GM21619 (cell line): ENCODE measurements around the gene RSAD2.
"Not testable (repeated sequence)": the region's sequence is repeated elsewhere in the genome, so short reads cannot be mapped to it uniquely, and the experiment has no call there.

Source experiments
- ATAC-seq: cut with Tn5 transposase; IDR thresholded peaks from one replicate; pipeline ENCODE4 v1.9.1; 2021; ENCODE audit not compliant: unreplicated experiment

RSAD2 gene

DNA sequence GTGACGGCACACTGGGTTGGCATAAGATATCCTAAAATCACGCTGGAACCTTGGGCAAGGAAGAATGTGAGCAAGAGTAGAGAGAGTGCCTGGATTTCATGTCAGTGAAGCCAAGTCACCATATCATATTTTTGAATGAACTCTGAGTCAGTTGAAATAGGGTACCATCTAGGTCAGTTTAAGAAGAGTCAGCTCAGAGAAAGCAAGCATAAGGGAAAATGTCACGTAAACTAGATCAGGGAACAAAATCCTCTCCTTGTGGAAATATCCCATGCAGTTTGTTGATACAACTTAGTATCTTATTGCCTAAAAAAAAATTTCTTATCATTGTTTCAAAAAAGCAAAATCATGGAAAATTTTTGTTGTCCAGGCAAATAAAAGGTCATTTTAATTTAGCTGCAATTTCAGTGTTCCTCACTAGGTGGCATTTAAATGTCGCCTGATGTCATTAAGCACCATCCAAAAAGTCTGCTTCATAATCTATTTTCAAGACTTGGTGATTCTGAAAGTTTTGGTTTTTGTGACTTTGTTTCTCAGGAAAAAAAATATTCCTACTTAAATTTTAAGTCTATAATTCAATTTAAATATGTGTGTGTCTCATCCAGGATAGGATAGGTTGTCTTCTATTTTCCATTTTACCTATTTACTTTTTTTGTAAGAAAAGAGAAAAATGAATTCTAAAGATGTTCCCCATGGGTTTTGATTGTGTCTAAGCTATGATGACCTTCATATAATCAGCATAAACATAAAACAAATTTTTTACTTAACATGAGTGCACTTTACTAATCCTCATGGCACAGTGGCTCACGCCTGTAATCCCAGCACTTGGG is 19.6 kb downstream of the RSAD2 start:
- no peak for ATAC-seq

DNA sequence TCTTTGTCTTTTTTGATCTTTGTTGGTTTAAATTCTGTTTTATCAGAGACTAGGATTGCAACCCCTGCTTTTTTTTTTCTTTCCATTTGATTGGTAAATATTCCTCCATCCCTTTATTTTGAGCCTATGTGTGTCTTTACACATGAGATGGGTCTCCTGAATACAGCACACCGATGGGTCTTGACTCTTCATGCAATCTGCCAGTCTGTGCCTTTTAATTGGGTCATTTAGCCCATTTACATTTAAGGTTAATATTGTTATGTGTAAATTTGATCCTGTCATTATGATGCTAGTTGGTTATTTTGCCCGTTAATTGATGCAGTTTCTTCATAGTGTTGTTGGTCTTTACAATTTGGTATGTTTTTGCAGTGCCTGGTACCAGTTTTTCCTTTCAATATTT is 25.0 kb downstream of the RSAD2 start:
- not testable (repeated sequence) for ATAC-seq

DNA sequence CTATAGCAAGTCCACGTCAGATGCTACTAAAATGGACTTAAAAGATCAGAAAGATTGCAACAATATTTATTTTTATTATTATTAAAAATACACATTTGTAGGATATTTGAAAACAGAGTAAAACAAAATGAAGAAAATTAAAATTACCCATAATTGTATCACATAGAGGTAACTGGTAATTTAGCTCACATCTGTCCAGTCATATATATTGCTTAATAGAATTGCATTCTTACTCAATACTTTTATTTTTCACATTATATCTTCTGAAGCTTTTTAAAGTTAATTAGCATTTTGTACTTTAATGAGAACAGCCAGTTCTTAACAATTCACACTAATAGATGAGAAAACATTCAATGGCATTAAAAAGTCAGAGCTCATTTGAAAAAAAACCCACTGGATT is 28.1 kb downstream of the RSAD2 start:
- no peak for ATAC-seq

DNA sequence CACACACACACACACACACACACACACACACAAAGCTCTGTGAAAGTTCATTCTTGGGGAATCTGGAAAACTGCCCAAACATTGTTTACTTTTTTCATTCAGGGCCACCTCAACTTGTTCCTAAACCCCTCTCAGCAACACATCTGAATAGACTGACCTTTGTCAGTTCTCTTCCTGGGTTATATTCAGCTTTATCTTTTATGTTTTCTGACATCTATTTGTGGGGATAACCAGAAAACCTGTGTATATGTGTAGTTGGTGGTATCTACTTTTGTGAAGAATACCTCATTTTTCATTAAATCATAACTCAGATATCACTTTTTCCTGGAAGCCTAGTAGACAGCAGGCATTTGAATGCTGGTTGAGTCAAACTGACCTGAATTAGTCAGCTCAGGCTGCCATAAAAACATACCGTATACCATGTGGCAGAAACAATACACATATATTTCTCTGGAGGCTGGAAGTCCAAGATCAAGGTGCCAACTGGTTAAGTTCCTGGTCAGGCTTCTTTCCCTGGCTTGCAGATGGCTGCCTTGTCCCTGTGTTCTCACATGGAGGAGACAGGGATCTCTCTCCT is 28.7 kb downstream of the RSAD2 start:
- ATAC-seq = no peak

DNA sequence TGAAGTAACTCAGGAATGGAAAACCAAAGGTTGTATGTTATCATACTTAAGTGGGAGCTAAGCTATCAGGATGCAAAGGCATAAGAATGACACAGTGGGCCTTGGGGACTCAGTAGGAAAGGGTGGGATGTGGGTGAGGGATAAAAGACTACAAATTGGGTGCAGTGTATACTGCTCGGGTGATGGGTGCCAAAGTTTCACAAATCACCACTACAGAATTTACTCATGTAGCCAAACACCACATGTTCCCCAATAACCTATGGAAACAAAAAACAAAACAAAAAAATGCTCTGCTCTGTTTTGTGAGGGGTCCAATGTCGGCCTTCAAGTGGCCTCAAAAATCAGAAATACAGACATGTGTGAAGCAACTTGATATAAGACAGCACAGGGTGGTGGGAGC is 30.7 kb downstream of the RSAD2 start:
- no peak for ATAC-seq

DNA sequence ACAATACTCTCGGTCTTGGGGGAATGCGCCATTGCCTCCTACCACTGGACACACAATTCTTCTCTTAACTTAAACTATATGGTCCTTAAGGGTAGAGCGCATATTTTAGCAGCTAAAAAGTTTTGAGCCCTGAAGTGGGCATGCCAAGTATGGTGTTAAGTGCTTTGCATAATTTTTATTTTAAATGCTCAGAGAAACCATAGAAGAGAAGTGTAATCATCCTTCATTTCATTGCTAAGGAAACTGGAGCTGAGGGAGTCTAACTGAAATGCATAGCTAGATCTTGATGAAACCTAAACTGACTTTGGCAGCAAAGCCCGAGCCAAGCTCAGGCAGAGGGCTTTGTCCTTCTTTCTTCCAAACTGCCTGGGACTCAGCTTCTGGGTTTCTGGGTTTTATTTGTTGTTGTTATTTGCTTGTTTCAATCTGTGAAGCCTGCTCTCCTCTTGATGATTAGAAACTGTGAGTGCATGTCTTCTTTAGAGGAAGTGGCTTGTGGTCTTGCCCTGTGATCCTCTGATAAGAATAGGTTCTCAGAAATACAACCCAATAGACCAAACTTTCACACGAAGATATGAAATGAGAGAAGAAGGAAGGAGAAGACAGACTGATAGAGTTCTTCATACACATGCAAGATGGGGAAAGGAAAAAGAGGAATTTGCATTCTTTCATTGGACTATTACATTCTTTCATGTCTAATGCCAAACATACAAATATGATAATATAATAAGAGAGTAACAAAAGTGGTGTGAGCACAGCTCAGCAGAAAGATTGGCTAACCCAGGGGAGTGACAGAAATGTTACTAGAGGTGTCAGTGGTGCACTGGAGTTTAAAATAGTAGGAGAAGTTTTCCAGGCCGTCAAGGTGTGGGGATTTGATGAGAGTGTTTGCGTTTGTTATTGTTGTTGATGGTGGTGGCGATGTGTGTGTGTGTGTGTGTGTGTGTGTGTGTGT is 32.1 kb downstream of the RSAD2 start:
- peak; percentile 98 for ATAC-seq

DNA sequence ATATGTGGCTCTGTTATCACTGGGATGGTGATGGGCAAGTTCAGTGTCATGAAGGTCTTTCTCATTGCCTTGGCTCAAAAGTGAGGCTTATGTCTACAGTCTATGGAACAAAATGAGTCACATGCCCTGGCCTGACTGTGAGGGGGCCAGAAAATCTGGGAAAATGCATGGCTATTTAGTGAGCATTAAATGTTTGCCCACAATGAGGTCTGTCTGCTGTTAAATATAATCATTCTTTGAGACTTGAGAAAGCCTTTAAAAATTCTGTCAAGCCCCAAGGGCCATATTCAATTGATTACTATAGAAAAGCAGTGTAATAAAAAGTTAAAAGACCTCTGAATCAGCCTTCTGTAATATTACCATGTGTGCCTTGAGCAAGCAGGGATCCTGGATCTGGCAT is 34.1 kb downstream of the RSAD2 start:
- ATAC-seq = no peak

DNA sequence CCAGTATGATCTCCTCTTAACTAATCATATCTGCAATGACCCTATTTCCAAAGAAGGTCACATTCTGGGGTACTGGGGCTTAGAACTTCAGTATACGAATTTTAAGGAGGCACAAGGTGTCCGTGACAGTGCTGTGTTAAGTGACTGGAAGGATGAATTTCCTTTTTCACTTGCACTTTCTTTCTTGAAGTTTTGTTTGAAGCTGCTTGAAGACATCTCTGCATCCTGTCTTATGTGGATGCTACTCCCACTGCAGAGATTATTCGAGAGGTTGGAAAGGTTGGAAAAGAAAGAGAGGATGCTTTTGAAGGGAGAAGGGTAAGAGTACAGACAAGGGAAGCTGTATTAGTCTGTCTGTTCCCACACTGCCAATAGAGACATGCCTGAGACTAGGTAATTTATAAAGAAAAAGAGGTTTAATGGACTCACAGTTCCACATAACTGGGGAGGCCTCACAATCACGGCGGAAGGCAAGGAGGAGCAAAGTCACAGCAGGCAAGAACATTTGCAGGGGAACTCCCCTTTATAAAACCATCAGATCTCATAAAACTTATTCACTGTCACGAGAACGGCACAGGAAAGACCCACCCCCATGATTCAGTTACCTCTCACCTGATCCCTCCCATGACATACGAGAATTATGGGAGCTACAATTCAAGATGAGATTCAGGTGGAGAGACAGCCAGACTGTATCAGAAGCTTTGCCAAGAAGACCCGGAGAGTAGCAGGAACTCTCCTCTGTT is 36.0 kb downstream of the RSAD2 start:
- ATAC-seq = no peak

DNA sequence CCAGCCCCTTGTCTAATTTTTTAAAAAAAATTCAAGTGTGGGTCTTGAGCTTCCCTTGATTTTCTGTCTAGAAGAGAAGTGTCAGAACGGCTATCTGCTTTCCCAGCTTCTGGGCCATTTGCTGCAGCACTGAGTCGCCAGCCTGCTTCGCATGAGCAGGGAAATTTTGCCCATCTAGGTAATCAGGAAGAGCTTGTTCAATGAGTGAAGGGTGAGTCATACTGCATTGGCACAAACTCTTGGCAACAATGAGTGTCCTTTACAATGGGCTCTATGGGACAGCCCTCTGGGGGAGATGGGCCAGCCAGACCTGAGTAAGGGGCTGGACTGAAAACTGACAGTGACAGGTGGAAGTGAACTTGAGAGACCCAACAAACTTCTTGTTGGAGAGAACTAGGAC is 37.3 kb downstream of the RSAD2 start:
- ATAC-seq = no peak

DNA sequence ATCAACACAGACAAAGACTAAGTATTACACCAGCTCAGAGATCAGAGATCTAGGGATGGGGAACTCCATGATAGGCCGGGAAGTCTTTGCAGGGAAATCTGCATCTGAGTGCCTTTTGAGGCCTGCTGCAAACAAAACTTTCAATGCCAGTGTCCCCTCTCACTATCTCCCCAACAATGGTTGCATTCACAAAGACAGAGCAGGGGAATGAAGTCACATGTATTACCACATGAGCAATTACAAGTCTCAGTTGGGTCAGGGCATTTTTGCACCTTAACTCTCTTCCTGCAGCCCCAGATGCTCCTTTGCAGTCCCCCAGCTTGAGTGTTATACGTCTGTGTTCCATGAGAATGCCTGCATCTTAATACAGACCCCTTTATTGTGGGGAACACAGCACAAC is 37.8 kb downstream of the RSAD2 start:
- ATAC-seq = no peak

DNA sequence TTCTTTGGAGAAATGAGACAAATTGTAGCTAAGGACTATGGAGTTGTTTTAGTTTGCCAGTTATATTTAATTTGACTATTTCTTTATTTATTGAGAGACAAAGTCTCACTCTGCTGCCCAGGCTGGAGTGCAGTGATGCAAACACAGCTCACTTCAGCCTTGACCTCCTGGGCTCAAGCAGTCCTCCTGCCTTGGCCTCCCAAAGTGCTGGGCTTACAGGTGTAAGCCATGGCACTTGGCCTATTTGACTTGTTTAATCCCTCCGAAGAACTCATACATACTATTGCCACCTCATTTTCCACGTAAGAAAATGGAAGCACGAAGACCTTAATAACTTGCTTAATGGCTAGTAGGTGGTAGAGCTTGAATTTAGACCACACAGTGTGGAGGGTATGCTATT is 38.6 kb downstream of the RSAD2 start:
- no peak for ATAC-seq

DNA sequence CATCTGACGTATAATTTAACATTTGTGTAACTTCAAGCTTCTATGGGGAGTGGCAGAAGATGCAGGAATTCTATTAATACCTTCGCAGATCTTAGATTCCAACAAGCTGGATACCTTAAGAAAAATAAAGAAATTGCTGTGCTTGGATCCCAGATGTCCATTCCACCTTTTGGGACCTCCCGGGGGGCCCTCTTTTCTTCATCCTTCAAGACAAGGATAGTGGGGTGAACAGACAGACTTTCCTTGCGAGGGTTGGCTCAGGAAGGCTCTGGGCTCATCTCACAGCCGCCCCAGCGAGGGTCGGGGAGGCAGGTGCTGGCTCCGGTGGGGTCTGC is 39.1 kb downstream of the RSAD2 start:
- no peak for ATAC-seq

DNA sequence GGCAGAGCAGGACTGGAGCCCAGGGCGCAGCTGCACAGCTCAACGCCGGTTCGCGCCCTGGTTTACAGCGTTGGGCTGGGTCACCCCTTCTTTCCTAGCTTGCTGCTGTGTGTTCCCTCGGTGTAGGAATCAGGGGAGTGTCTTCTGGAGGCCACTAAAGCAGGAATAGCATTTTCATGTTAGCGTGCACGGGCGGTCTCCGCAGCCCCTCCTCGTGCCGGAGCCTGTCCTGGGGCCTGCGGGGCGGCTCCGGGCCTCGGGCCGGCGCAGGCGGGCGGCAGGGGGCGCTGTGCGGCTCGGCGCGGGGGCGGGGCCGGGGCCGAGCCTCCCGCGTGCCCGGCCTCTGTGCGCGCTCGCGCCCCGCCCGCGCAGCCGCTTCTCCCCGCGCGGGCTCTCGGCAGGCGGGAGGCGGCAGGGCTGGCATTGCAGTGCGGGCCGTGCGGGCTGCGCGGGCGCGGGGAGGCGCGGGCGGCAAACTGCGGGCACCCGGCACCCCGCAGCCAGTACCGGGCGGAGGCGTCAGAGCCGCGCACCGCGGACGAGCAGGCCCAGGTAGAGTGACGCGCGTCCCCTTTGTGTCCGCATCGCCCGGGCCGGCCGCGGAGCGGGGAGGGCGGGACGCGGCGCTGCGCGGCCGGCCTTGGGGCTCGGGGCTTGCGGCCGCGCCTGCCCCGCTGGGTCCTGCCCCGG is 39.6 kb downstream of the RSAD2 start, which contains the start of gene RNF144A:
Gene RNF144A, plus strand, starts transcription at position 342 of the 690 bp plus-strand sequence. CDS start 79,515 bp downstream, outside the sequence.
- peak; percentile 83 for ATAC-seq

DNA sequence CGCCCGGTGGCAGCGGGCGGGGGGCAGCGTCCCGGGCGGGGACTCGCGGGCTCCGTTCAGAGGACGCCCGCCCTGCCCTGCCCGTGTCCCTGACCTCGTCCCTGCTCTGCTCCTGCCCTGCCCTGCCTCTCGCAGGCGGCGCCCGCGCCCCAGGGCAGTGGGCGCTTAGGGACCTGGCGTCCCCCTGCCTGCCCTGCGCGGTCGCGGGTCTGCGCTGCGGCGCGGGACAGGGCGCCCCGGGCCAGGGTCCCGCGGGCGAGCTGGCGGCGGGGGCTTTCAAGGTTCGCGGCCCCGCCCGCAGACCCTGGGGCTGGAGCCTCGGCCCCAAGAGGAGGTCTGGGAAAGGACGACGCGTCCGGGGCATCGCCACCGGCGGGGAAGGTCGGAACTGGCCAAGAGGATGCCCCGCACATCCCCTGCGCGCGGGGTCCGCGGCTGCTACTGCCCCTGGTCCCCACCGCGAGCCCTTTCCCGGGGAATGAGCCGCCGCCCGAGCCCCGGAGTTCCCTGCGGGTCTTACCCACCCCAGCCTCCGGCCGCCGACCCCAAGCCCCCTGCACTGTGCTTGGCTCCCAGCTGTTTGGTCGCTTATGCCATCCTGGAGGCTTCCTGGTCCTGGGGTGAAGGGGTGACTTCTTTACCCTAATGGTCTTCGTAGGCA is 40.3 kb downstream of the RSAD2 start:
- ATAC-seq = peak; percentile 30

DNA sequence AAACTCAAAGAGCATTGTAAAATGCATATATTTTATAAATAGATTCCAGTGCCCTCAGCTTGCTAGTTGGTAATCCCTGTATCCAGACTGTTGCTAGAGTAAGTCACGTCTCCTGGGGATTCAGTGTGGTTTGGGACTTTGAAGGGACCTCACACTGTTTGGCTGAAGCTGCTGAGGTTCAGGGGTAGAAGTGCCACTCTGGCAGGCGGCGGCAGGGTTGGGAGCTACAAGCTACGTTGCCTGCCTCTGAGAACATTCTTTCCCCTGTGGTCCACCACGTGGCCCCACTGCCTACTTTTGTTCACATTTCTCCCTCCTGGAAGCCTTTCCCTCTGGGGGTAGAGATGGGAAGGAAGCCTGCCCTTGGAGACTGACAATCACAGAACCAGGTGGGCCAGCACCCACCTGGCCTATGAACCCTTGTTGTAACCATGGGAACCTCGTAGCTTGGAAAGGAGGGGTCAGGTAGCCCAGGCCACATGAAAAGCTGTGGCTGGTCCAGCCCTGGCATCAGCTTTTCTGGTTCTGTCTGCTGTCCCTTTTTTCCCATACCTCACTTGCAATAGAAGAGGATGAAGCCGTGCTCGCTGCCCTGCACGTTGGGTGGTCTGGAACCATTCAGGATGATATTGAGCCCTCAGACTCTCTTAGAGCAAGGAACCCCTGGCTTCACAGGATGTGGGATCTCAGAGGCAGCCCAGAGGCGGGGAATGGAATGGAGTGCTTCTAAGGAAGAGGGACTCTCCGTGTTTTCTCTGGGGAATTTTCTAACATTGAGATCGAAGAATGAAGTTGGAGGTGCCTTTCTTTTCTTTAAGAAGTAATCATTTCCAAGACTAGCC is 42.5 kb downstream of the RSAD2 start:
- no peak for ATAC-seq

DNA sequence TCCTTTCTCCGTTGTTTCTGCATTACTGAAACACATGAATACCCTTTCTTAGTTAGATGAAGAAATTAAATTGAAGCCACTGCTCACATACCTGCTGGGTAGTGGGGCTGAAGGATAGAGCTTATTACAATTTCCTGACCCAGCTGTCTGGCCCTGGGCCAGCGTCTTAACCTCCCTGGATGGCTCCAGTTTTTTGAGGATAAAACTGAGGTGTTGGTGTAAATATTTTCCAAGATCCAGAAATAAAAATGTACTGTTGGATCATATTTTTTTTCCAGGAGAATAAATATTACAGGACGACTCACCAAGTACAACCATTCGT is 43.1 kb downstream of the RSAD2 start:
- ATAC-seq = no peak

DNA sequence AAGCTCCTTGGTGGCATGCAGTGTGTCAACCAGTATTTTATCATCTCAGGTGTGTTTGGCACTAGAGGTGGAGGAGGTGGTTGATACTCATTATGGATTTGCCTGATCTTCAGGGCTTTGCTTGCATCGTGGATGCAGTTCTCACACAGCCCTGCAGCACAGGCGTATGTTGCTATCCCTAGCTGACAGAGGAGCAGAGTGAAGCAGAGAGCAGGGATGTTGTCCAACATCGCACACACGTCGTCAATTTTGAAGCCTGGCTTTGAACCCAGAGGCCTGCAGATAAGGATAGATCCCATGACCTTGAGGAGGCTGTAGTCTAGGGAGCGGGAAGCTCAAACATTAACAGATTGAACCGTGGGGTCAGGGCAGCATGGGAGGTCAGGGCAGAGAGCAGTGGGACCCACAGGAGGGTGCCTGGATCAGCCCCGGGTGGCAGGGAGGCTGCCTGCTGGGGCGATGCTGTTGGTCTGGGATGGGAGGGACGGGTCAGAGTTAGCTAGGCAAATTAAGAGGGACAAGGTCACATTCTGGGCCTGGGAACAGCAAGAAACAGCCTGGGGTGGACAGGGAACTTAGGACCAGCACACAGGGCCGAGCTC is 43.8 kb downstream of the RSAD2 start:
- no peak for ATAC-seq

DNA sequence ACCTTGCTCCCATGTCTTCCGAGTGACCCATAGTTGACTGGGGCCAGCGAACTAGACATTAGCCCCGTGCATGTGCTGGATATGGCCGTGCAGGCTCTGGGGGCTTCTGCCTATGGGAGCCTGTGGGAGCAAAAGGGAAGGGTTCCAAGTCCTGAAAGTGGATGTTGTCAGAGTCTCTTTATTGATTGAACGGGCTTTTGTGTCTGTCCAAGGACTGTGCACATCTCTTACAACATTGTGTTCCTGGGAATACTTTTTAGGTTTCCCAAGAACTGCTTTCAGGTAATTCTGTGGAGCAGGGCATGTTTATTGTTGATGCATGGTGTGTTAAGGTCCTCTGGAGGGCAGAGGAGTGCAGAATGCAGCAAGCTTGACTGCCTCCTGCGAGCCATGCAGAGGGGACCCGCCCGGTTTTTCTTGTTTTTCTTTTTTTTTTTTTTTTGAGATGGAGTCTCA is 44.7 kb downstream of the RSAD2 start:
- no peak for ATAC-seq

DNA sequence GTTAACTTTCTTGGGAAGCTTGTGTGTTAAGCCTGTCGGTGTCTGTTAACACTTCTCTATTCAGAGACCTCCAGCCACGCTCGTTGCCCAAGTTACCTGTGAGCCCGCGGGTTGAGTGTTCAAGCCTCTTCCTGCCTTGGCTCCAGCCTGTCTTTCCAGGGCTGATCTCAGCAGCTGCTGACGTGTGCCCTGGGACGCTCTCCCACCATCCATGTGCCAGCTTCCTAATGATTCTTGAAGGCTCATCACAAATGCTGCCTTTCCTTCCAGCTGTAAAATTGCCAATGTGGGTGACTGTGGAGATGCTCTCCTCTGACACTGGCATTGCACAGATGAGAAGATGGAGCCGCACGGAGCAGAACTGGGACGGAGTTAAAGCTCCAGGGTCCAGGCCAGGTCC is 45.7 kb downstream of the RSAD2 start:
- ATAC-seq = no peak
